ENCODE measurements around the gene PFAS. TPM values are rescaled to one million over a fixed set of nuclear protein-coding genes. Genes with fewer than 3 reads are reported as not detected.

The PFAS gene
- total and polyA plus RNA-seq, 10 of the 15 experiments (the other 5 are each of a cell fraction or from before 2014, with no cell fraction given), result 13.9 to 122 (median 47.2) TPM

GRCh38 chr17:8277317-8277716 is 28.2 kb downstream of the PFAS start (continued):
- TF ChIP-seq RFX5 (IDR thresholded peaks at IDR 0.05; ENCODE audit: low read depth, low read length), result no peak
- TF ChIP-seq MYC (IDR thresholded peaks at IDR 0.05; ENCODE audit: insufficient read depth, insufficient read length, insufficient replicate concordance, low read length, severe bottlenecking), result no peak
- TF ChIP-seq TCF7 (IDR thresholded peaks at IDR 0.05; ENCODE audit: borderline replicate concordance), result no peak
- no peak for TF ChIP-seq RB1 (IDR thresholded peaks at IDR 0.05; ENCODE audit: borderline replicate concordance)
- TF ChIP-seq SPI1 (IDR thresholded peaks at IDR 0.05; ENCODE audit: borderline replicate concordance, insufficient read depth, low read depth, low read length), result no peak

GRCh38 chr17:8282345-8282744 is 33.3 kb downstream of the PFAS start:
- ChIA-PET RAD21 (ENCODE audit: unreplicated experiment) (no interaction called here), CTCF (interaction anchor here (0.6 kb wide), 1 partner anchor 38 kb away, joined by 4 read pairs; no protein-coding TSS in a partner anchor), SMC1A (ENCODE audit: uncharacterized antibody, unreplicated experiment) (no interaction called here), POLR2A (no interaction called here)
- Histone ChIP-seq H3K27me3 (replicated peaks in 1 of 2; ENCODE audit: control insufficient read depth in 2 of 2, insufficient read depth in 2 of 2, low read length in 1 of 2) (no peaks in the 10 kb centered on the region), H3K4me2 (ENCODE audit: control insufficient read depth, insufficient read depth) (no peak overlapping the region), H3K4me3 (no peak overlapping the region), H3K27ac (ENCODE audit: control insufficient read depth, insufficient read depth) (no peak overlapping the region), H3K4me1 (ENCODE audit: control insufficient read depth, insufficient read depth, low read length) (no peaks in the 10 kb centered on the region), H3K36me3 (ENCODE audit: control insufficient read depth in 2 of 2, insufficient read depth in 2 of 2, low read length in 1 of 2) (no peaks in the 10 kb centered on the region), H3K9me3 (replicated peaks; ENCODE audit: control insufficient read depth, insufficient read depth, low read length) (no peaks in the 10 kb centered on the region), H4K20me1 (ENCODE audit: control insufficient read depth, insufficient read depth) (no peaks in the 10 kb centered on the region), H2AFZ (ENCODE audit: control insufficient read depth, low read depth, low read length) (no peak overlapping the region), H3K9ac (ENCODE audit: control insufficient read depth, insufficient read depth, low read length) (no peak overlapping the region), H3K79me2 (ENCODE audit: control insufficient read depth, insufficient read depth, low read length) (no peaks in the 10 kb centered on the region)
- FAIRE-seq, result no peak
- no TSS peak for BruUV-seq (replicated peaks)
- ATAC-seq, result no peak
- intact Hi-C loops (cut with micrococcal nuclease; ENCODE audit: unreplicated experiment), result no loop called here
- 33% methylated on average over 3 of the region's 3 CpGs for WGBS (ENCODE audit: insufficient coverage, insufficient replicate concordance, low lambda C conversion rate, missing lambda C conversion rate)
- in situ Hi-C loops (cut with MboI), result no loop called here
- DNase-seq (ENCODE audit: low read depth, low spot score), result no peak
- TF ChIP-seq NFXL1 (IDR thresholded peaks at IDR 0.05; ENCODE audit: borderline replicate concordance), result no peak
- TF ChIP-seq MYC (IDR thresholded peaks at IDR 0.05; ENCODE audit: insufficient read depth, insufficient read length, insufficient replicate concordance, low read length, severe bottlenecking), result no peak
- TF ChIP-seq STAT1 (conservative IDR thresholded peaks at IDR 0.05), result no peak
- TF ChIP-seq EGR1 (IDR thresholded peaks at IDR 0.05; ENCODE audit: borderline replicate concordance in 1 of 2, low read depth in 2 of 2, low read length in 2 of 2), result no peak
- TF ChIP-seq SIN3A (IDR thresholded peaks at IDR 0.05; ENCODE audit: low read depth, low read length), result no peak
- no peak for TF ChIP-seq TCF7 (IDR thresholded peaks at IDR 0.05; ENCODE audit: borderline replicate concordance)
- no peak for TF ChIP-seq CEBPZ (IDR thresholded peaks at IDR 0.05; ENCODE audit: low read depth, low read length)
- TF ChIP-seq ZBTB4 (CRISPR knock-in tag; IDR thresholded peaks at IDR 0.05), result no peak
- no peak for TF ChIP-seq NR2C2 (IDR thresholded peaks at IDR 0.05; ENCODE audit: borderline replicate concordance, control insufficient read depth, insufficient read length, low read depth)
- no peak for TF ChIP-seq CREM (IDR thresholded peaks at IDR 0.05; ENCODE audit: low read depth)
- no peak for TF ChIP-seq SIX5 (IDR thresholded peaks at IDR 0.05; ENCODE audit: low read depth, low read length, severe bottlenecking)
- no peak for TF ChIP-seq NFIC (IDR thresholded peaks at IDR 0.05; ENCODE audit: low read depth, low read length)
- no peak for TF ChIP-seq STAT3 (IDR thresholded peaks at IDR 0.05; ENCODE audit: low read depth, low read length)
- TF ChIP-seq YBX1 (IDR thresholded peaks at IDR 0.05), result no peak

Measured in GM12878 (cell line).